Stimulated activated naive CD8-positive, alpha-beta T cell treated with anti-CD3 and anti-CD28 coated beads, Interleukin-15, Interleukin-2, amounts not matched to agents 100 ng/mL and 50 ng/mL, for 24 hours (primary cell): ENCODE data around the gene PHF1.

ENCODE experiments used
- H3K27ac Mint-ChIP-seq: one replicate; pipeline ENCODE4 v1.8.0; 2021; ENCODE audit warnings: mild to moderate bottlenecking, mixed read lengths
- H3K27me3 Mint-ChIP-seq: one replicate; pipeline ENCODE4 v1.8.0; 2021; ENCODE audit warnings: mixed read lengths
- H3K36me3 Mint-ChIP-seq: one replicate; pipeline ENCODE4 v1.8.0; 2021; ENCODE audit warnings: low read depth, mixed read lengths
- H3K4me1 Mint-ChIP-seq: one replicate; pipeline ENCODE4 v1.8.0; 2021; ENCODE audit warnings: low read depth, mixed read lengths
- H3K4me3 Mint-ChIP-seq: one replicate; pipeline ENCODE4 v1.8.0; 2021; ENCODE audit warnings: mild to moderate bottlenecking, mixed read lengths
- H3K9me3 Mint-ChIP-seq: one replicate; pipeline ENCODE4 v1.8.0; 2021; ENCODE audit warnings: mixed read lengths

PHF1 gene

GRCh38 chr6:33419580-33420490 lies 9.0 kb downstream of the PHF1 start, which contains the start of gene SYNGAP1:
TSS of gene SYNGAP1 (plus strand) at chr6:33420065. CDS start at chr6:33420265, 200 bp downstream.
- Mint-ChIP-seq H3K27ac (peak within 1 kb of the TSS; percentile 100), H3K27me3 (no peaks in the 10 kb centered on the region), H3K4me1 (peaks cover 66% of the 10 kb centered on the region), H3K9me3 (no peaks in the 10 kb centered on the region), H3K36me3 (peaks cover 22% of the 10 kb centered on the region), H3K4me3 (peak within 1 kb of the TSS; percentile 96)

GRCh38 chr6:33420491-33421343 lies 9.9 kb downstream of the PHF1 start:
- H3K36me3 Mint-ChIP-seq = peaks cover 17% of the 10 kb centered on the region
- H3K27ac Mint-ChIP-seq = peak overlapping the region; percentile 57
- H3K4me1 Mint-ChIP-seq = peaks cover 66% of the 10 kb centered on the region
- no peaks in the 10 kb centered on the region for H3K27me3 Mint-ChIP-seq
- no peaks in the 10 kb centered on the region for H3K9me3 Mint-ChIP-seq
- peak overlapping the region; percentile 40 for H3K4me3 Mint-ChIP-seq

DNA sequence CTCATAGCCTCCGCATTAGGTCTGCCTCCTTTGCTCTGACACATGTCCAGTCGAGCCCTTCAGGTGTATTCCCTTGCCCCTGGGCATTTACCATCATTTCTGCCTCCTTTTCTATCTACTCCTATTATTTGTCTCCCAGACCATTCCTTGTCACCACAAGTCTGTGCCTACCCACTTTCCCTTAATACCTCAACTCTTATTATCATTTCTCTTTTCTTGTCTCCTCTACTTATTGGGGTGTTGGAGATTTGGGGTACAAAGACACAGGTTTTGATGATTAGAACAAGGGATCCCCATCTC lies 10.5 kb downstream of the PHF1 start:
- Mint-ChIP-seq H3K9me3 (no peaks in the 10 kb centered on the region), H3K4me1 (peaks cover 63% of the 10 kb centered on the region), H3K36me3 (peaks cover 12% of the 10 kb centered on the region), H3K27ac (peak overlapping the region; percentile 57), H3K27me3 (no peaks in the 10 kb centered on the region), H3K4me3 (peak overlapping the region; percentile 15)

DNA sequence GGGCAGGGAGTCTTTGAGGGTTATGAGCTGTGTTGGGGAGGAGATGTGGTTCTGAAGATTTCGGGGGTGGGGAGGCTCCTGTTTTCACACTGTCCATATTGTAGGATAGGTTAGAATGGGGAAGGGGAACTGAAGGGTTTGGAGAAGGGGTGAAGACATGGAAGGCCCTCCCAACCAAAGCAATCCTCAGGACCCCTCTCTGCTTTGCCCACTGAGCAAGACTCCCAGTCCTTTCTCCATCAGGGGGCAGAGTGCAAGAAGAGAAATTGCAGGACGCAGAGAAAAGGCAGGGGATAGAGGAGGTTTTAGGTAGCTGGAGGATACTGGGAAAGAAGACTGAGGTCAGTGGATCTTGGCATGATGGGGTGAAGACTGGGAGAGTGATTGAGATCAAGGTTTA lies 13.0 kb downstream of the PHF1 start:
- Mint-ChIP-seq H3K36me3 (peaks cover 7% of the 10 kb centered on the region), H3K9me3 (no peaks in the 10 kb centered on the region), H3K27ac (peak overlapping the region; percentile 92), H3K4me1 (peaks cover 63% of the 10 kb centered on the region), H3K27me3 (no peaks in the 10 kb centered on the region), H3K4me3 (peak overlapping the region; percentile 85)

DNA sequence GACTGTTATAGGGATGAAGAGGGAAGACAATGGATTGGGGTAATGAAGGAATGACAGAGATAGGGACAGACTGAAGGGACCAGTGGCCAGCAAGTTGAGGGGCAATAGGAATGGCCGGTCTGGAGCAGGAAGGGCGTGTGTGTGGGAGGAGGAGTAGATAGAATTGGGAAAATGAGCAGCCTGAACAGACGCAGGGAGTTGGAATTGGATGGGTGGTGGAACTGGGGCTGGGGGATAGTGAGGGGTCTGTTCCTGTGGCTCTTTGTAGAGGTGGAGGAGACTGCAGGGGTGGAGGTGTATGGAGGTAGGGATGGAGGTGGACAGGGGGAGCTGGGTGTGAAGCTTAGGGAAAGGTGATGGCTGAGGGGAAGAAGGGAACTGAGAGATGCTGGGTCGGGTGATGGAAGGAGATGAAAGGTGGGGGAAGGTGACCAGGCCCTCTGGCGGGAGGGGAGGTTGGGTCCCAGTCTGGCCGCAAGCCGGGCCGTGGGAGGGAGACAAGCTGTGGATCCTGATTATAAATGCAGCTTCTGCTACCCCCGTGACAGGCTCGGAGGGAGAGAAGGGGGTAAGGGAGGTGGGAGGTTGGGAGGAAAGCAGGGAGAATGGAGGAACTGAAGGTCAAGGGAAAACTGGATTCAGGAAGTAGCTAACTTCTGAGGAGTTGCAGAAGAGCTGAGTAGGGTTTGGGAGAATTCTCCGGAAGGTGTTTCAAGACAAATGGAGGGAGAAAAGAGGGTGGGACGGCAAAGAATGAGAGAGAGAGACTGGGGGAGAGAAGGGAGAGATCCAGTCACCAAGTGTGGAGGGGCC lies 14.2 kb downstream of the PHF1 start:
- H3K36me3 Mint-ChIP-seq = peaks cover 7% of the 10 kb centered on the region
- H3K27me3 Mint-ChIP-seq = no peaks in the 10 kb centered on the region
- no peaks in the 10 kb centered on the region for H3K9me3 Mint-ChIP-seq
- peak overlapping the region; percentile 85 for H3K4me3 Mint-ChIP-seq
- H3K4me1 Mint-ChIP-seq = peaks cover 64% of the 10 kb centered on the region
- H3K27ac Mint-ChIP-seq = peak overlapping the region; percentile 92

- Mint-ChIP-seq H3K4me1 (peaks cover 73% of the 10 kb centered on the region), H3K27me3 (no peaks in the 10 kb centered on the region), H3K9me3 (no peaks in the 10 kb centered on the region), H3K4me3 (peak overlapping the region; percentile 85), H3K36me3 (peaks cover 7% of the 10 kb centered on the region), H3K27ac (peak overlapping the region; percentile 92)
Observed at GRCh38 chr6:33425668-33426577, 15.1 kb downstream of the PHF1 start.

DNA sequence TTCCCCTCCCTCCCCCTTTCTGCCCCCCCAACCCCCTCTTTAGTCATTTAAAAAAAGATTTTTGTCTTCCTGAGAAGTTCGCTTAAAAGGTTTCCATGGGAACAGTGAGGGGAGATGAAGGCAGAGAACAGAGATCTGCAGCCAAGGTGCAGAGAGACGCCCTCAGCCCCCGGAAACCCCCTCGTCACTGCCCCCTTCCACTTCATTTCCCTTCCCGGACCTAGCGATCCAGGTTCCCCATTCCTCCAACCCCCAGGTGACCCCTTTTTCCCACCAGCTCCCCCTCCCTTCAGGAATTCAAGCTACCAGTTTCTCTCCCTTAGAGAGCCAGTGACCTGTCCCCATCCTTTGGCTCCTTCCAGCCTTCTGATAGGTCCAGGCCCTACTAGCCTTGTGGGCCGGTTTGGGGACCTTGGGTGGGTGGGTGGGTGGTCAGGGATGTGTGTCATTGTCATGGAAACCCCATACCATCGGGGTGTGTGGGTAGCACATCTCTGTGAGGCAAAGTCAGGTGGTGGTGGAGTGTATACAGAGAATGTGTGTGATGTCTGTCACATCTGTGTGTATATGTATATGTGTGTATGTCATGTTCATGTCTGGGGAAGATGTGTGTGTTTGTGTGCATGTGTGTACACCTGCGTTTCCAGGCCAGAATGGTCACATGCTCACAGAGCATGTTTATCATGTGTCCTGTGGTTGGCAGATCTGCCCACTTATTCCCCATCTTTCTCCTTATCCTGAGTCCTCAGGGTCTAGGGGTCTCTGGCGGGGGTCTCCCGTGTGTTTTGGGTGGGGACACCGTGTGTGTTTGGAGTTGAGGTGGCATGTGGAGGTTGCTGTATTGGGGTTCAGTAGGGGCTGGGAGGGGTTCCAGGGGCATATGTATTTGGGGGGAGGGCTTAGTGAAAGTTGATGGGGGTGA lies 16.0 kb downstream of the PHF1 start:
- Mint-ChIP-seq H3K36me3 (peaks cover 7% of the 10 kb centered on the region), H3K4me3 (peak overlapping the region; percentile 85), H3K9me3 (no peaks in the 10 kb centered on the region), H3K27ac (peak overlapping the region; percentile 92), H3K27me3 (no peaks in the 10 kb centered on the region), H3K4me1 (peaks cover 71% of the 10 kb centered on the region)

- peaks cover 9% of the 10 kb centered on the region for H3K36me3 Mint-ChIP-seq
- H3K4me1 Mint-ChIP-seq = peaks cover 79% of the 10 kb centered on the region
- no peaks in the 10 kb centered on the region for H3K9me3 Mint-ChIP-seq
- no peaks in the 10 kb centered on the region for H3K27me3 Mint-ChIP-seq
- peak overlapping the region; percentile 91 for H3K27ac Mint-ChIP-seq
- peak overlapping the region; percentile 94 for H3K4me3 Mint-ChIP-seq
Observed at GRCh38 chr6:33427585-33428223, 16.9 kb downstream of the PHF1 start.

- Mint-ChIP-seq H3K27ac (peak overlapping the region; percentile 98), H3K9me3 (no peaks in the 10 kb centered on the region), H3K4me3 (peak overlapping the region; percentile 94), H3K27me3 (no peaks in the 10 kb centered on the region), H3K36me3 (peaks cover 14% of the 10 kb centered on the region), H3K4me1 (peaks cover 84% of the 10 kb centered on the region)
Observed at GRCh38 chr6:33428224-33428965, 17.6 kb downstream of the PHF1 start.

GRCh38 chr6:33428966-33429749 lies 18.3 kb downstream of the PHF1 start:
- H3K36me3 Mint-ChIP-seq = peaks cover 16% of the 10 kb centered on the region
- H3K27ac Mint-ChIP-seq = peak overlapping the region; percentile 98
- H3K27me3 Mint-ChIP-seq = no peaks in the 10 kb centered on the region
- no peaks in the 10 kb centered on the region for H3K9me3 Mint-ChIP-seq
- peak overlapping the region; percentile 94 for H3K4me3 Mint-ChIP-seq
- peaks cover 82% of the 10 kb centered on the region for H3K4me1 Mint-ChIP-seq

GRCh38 chr6:33429750-33430052 lies 18.9 kb downstream of the PHF1 start:
- Mint-ChIP-seq H3K27me3 (no peaks in the 10 kb centered on the region), H3K4me1 (peaks cover 77% of the 10 kb centered on the region), H3K36me3 (peaks cover 12% of the 10 kb centered on the region), H3K9me3 (no peaks in the 10 kb centered on the region), H3K27ac (peak overlapping the region; percentile 98), H3K4me3 (peak overlapping the region; percentile 94)

DNA sequence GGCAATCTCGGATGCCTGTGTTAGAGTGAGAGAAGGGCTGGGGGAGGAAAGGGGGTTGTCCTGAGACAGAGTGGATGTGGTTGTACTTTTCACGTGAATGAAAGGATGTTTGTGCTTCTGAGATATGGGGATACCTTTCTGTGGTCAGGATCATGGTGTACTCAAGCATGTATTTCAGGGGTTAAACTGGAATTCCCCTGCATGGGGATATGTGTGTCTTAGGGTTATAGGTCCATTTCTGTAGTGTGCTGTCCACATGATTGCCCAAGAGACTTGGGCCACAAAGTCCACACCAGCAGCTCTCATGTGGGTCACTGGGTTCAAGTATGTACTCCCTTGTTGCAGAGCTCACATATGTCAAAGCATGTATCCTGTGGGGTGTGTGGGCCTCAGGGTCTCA lies 19.5 kb downstream of the PHF1 start:
- no peaks in the 10 kb centered on the region for H3K27me3 Mint-ChIP-seq
- H3K9me3 Mint-ChIP-seq = no peaks in the 10 kb centered on the region
- peak overlapping the region; percentile 69 for H3K27ac Mint-ChIP-seq
- H3K4me1 Mint-ChIP-seq = peaks cover 71% of the 10 kb centered on the region
- H3K36me3 Mint-ChIP-seq = peaks cover 16% of the 10 kb centered on the region
- peak overlapping the region; percentile 94 for H3K4me3 Mint-ChIP-seq
